ENCODE results near the gene SUN3. TPM values are rescaled to one million over a fixed set of nuclear protein-coding genes. Genes with fewer than 3 reads are reported as not detected.

The SUN3 gene
- total and polyA plus RNA-seq, 9 of the 15 experiments (the other 6 are each of a cell fraction or from before 2014, with no cell fraction given) = 0.04 to 0.06 TPM; not detected in 7

DNA sequence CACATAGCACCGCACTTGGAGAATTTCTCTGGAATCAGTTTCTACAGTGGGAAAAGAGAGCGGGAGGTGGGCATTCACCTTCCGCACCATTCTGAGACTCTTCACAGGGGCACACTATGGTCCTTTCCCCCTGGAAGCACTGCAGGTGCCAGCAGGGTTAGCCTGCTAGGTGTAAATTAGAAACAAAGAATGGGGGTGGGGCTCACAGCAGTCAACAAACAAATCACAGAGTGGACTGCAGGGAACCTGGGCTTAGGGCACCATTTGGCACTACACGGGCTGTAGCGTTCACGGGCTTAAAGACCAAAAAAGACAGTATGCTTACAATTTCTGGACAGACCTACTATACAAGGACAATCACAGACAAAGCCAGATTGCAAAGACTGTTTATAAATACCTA is 72.7 kb downstream of the SUN3 start (continued):
- TF ChIP-seq, protein P1, sequence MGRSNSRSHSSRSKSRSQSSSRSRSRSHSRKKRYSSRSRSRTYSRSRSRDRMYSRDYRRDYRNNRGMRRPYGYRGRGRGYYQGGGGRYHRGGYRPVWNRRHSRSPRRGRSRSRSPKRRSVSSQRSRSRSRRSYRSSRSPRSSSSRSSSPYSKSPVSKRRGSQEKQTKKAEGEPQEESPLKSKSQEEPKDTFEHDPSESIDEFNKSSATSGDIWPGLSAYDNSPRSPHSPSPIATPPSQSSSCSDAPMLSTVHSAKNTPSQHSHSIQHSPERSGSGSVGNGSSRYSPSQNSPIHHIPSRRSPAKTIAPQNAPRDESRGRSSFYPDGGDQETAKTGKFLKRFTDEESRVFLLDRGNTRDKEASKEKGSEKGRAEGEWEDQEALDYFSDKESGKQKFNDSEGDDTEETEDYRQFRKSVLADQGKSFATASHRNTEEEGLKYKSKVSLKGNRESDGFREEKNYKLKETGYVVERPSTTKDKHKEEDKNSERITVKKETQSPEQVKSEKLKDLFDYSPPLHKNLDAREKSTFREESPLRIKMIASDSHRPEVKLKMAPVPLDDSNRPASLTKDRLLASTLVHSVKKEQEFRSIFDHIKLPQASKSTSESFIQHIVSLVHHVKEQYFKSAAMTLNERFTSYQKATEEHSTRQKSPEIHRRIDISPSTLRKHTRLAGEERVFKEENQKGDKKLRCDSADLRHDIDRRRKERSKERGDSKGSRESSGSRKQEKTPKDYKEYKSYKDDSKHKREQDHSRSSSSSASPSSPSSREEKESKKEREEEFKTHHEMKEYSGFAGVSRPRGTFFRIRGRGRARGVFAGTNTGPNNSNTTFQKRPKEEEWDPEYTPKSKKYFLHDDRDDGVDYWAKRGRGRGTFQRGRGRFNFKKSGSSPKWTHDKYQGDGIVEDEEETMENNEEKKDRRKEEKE (IDR thresholded peaks at IDR 0.05; ENCODE audit: borderline replicate concordance in 1 of 2, control insufficient read depth in 1 of 2, low read depth in 2 of 2, low read length in 1 of 2) = no peak
- no peak for TF ChIP-seq POU5F1 (IDR thresholded peaks at IDR 0.05; ENCODE audit: borderline replicate concordance, low read depth, low read length, partially characterized antibody)

DNA sequence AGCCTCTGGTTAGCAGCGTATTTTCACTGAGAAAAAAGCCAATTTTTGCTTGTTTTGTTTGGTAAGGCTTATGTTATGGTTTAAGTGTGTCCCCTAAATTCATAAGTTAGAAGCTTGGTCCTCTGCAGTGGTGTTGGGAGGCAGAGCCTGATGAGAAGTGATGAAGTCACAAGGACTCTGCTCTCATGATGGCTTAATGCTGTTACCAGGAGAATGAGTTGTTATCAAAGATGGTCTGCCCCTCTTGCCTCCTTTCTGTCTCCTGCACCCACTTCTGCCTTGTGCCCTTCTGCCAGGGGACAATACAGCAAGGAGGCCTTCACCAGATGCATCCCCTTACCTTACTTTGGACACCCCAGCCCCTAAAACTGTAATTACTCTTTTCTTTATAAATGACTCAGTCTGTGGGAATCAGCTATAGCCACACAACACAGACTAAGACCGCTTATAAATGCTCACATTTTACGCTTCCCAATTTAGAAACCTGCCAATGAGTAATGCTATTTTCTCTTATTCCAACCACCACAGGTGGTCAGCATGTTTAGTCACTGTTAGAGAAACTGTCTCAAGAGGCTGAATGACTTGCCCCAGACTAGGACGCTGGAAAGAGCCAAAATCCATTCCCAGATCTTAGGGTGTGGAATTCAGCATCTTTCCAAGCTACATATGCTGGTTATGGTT is 74.5 kb downstream of the SUN3 start:
- no TSS peak for BruUV-seq (replicated peaks)
- Histone ChIP-seq H3K79me2 (ENCODE audit: control insufficient read depth, insufficient read depth, low read length) (no peaks in the 10 kb centered on the region), H3K4me1 (replicated peaks in 1 of 2; ENCODE audit: control insufficient read depth in 2 of 2, insufficient read depth in 2 of 2, low read length in 2 of 2) (no peaks in the 10 kb centered on the region), H3K36me3 (ENCODE audit: control insufficient read depth, insufficient read depth, low read length) (peaks cover 16% of the 10 kb centered on the region; the same call in 1 of the 3 replicates), H4K20me1 (replicated peaks; ENCODE audit: control insufficient read depth, insufficient read depth, low read length) (no peaks in the 10 kb centered on the region), H3K4me2 (ENCODE audit: insufficient read depth, low read length) (no peak overlapping the region), H3K27me3 (ENCODE audit: control insufficient read depth in 2 of 2, insufficient read depth in 2 of 2, low read length in 2 of 2) (peaks cover 3 to 11% of the 10 kb centered on the region in 2 experiments; a peak in 3 of 5 replicates), H3K4me3 (no peak overlapping the region), H3K9me1 (ENCODE audit: control insufficient read depth, insufficient read depth, low read length) (no peaks in the 10 kb centered on the region), H3K9me3 (replicated peaks; ENCODE audit: control insufficient read depth, insufficient read depth, low read depth, low read length) (no peaks in the 10 kb centered on the region; the same call in 1 of the 2 replicates), H3K27ac (ENCODE audit: extremely low read depth, low read depth, low read length) (no peak overlapping the region), H3K9ac (ENCODE audit: insufficient read depth in 1 of 2, low read depth in 2 of 2, low read length in 2 of 2) (no peak overlapping the region), H2AFZ (ENCODE audit: low read depth, low read length) (no peak overlapping the region)
- ATAC-seq = no peak
- CTCF ChIA-PET (ENCODE audit: low intra/inter-chr PET ratio) = no interaction called here
- POLR2A ChIA-PET = no interaction called here
- in situ Hi-C loops (cut with MboI) (no loop called here), intact Hi-C loops (cut with micrococcal nuclease) (no loop called here)
- no peak for FAIRE-seq
- TF ChIP-seq ZNF316 (IDR thresholded peaks at IDR 0.05) = no peak
- TF ChIP-seq ZNF212 (CRISPR knock-in tag; IDR thresholded peaks at IDR 0.05) = no peak
- no peak for TF ChIP-seq ZNF124 (CRISPR knock-in tag; IDR thresholded peaks at IDR 0.05)
- TF ChIP-seq NFIC (IDR thresholded peaks at IDR 0.05) = no peak
- TF ChIP-seq BACH1 (tag; IDR thresholded peaks at IDR 0.05) = no peak
- TF ChIP-seq, protein P2, sequence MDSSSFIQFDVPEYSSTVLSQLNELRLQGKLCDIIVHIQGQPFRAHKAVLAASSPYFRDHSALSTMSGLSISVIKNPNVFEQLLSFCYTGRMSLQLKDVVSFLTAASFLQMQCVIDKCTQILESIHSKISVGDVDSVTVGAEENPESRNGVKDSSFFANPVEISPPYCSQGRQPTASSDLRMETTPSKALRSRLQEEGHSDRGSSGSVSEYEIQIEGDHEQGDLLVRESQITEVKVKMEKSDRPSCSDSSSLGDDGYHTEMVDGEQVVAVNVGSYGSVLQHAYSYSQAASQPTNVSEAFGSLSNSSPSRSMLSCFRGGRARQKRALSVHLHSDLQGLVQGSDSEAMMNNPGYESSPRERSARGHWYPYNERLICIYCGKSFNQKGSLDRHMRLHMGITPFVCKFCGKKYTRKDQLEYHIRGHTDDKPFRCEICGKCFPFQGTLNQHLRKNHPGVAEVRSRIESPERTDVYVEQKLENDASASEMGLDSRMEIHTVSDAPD (CRISPR knock-in tag; IDR thresholded peaks at IDR 0.05) = no peak
- TF ChIP-seq TFAM (CRISPR knock-in tag; conservative IDR thresholded peaks at IDR 0.05) = no peak
- TF ChIP-seq PHF8 (IDR thresholded peaks at IDR 0.05; ENCODE audit: borderline replicate concordance, low read length) = no peak
- no peak for TF ChIP-seq ZNF431 (CRISPR knock-in tag; IDR thresholded peaks at IDR 0.05)
- no peak for TF ChIP-seq JUNB (CRISPR knock-in tag; conservative IDR thresholded peaks at IDR 0.05)
- TF ChIP-seq CHD2 (IDR thresholded peaks at IDR 0.05; ENCODE audit: low read depth, low read length) = no peak
- no peak for TF ChIP-seq NCOA4 (IDR thresholded peaks at IDR 0.05; ENCODE audit: partially characterized antibody)
- no peak for TF ChIP-seq MEIS2 (IDR thresholded peaks at IDR 0.05; ENCODE audit: partially characterized antibody)
- no peak for TF ChIP-seq TEAD4 (IDR thresholded peaks at IDR 0.05; ENCODE audit: low read length)
- no peak for TF ChIP-seq TEAD4 (CRISPR knock-in tag; IDR thresholded peaks at IDR 0.05; ENCODE audit: borderline replicate concordance)
- WGBS (ENCODE audit: insufficient coverage, low coverage, missing lambda C conversion rate) = 74% methylated on average over 4 of the region's 4 CpGs
- DNase-seq (ENCODE audit: extremely low read depth in 1 of 4, low spot score in 3 of 4) = no peak
